K562 (cell line): ENCODE measurements around the gene TLNRD1. TPM values are rescaled to one million over a fixed set of nuclear protein-coding genes. Genes with fewer than 3 reads are reported as not detected.

Experiments
- MLLT1 ChIP-seq, 2 experiments: fragments of 450-650 bp; IDR thresholded peaks; 2 replicates each; pipeline ENCODE4 v1.6.1; 2016
- NR1H2 ChIP-seq: sonication (generic); formaldehyde crosslinking; IDR thresholded peaks from 2 replicates; pipeline ENCODE4 v1.4.0; 2020; ENCODE audit warnings: mild to moderate bottlenecking, missing genetic modification reagents
- PATZ1 ChIP-seq: fragments of 250-450 bp; sonication (Bioruptor Pico); IDR thresholded peaks from 2 replicates; pipeline ENCODE4 v1.5.0; 2020; ENCODE audit warnings: mild to moderate bottlenecking, borderline replicate concordance
- REST ChIP-seq, 2 experiments: fragments of 450-650 bp; formaldehyde crosslinking in 1 of 2; IDR thresholded peaks; 2 replicates each; pipeline versions ENCODE4 v1.4.0 to v1.6.1; 2014 to 2020; ENCODE audit warnings: mild to moderate bottlenecking in 2 of 2, borderline replicate concordance in 1 of 2, low read depth in 1 of 2
- SIN3B ChIP-seq: fragments of 450-650 bp; IDR thresholded peaks from 2 replicates; pipeline ENCODE4 v1.6.1; 2017; ENCODE audit warnings: low read depth, mild to moderate bottlenecking, moderate library complexity
- SMAD4 ChIP-seq: fragments of 250-450 bp; sonication (Bioruptor Pico); conservative IDR thresholded peaks from 2 replicates; pipeline ENCODE4 v1.8.0; 2021; ENCODE audit warnings: inconsistent platforms, mild to moderate bottlenecking, moderate library complexity
- SRF ChIP-seq, 2 experiments: fragments of 250-450, 450-650 bp in 1 of 2; sonication (Bioruptor Pico) in 1 of 2; sonication (generic) in 1 of 2; formaldehyde crosslinking; IDR thresholded peaks; 2 replicates each; pipeline versions ENCODE4 v1.5.0 to v1.5.1; 2020 to 2022; ENCODE audit warnings: mild to moderate bottlenecking in 1 of 2, missing genetic modification reagents in 1 of 2
- WHSC1 ChIP-seq: IDR thresholded peaks from one replicate; pipeline ENCODE4 v1.6.1; 2012; ENCODE audit warnings: low read length, control low read depth, inconsistent platforms
- ZEB2 ChIP-seq: fragments of 450-650 bp; IDR thresholded peaks from 2 replicates; pipeline ENCODE4 v1.6.1; 2016
- ZNF589 ChIP-seq: fragments of 200-800 bp; sonication (Bioruptor generic); IDR thresholded peaks from 2 replicates; pipeline ENCODE4 v1.6.1; 2016; ENCODE audit warnings: low read depth, missing genetic modification characterization, missing compliant biosample characterization
- ZNF75A ChIP-seq: fragments of 450-650 bp; formaldehyde crosslinking; IDR thresholded peaks from 2 replicates; pipeline ENCODE4 v1.4.0; 2020; ENCODE audit warnings: mild to moderate bottlenecking
- polyA plus RNA-seq, 8 experiments: library from polyadenylated mRNA; depleted of rRNA in 4 of 8; stranded (reverse) in 5 of 8; unstranded in 3 of 8; fragments of >200 nt; fragmentation: Nextera tagmentation in 2 of 8; fragmentation: Illumina TruSeq in 1 of 8; extraction: Ambion mirVana in 2 of 8; extraction: Trizol in 1 of 8; gene quantifications; 2 replicates each; pipeline versions ENCODE4 v1.2.1 to v1.2.3, GENCODE V29; 2011 to 2014; ENCODE audit warnings: inconsistent platforms in 1 of 8, missing spikeins in 1 of 8
- total RNA-seq, 7 experiments: library from RNA; depleted of rRNA in 6 of 7; stranded (reverse); fragments of >200 nt in 6 of 7; fragmentation: Illumina TruSeq in 2 of 7; extraction: Trizol in 2 of 7; gene quantifications; 2 replicates each; pipeline versions ENCODE4 v1.2.1 to v1.2.3, GENCODE V29; 2011 to 2021; ENCODE audit warnings: low replicate concordance in 1 of 7

Gene TLNRD1
- total and polyA plus RNA-seq, 9 of the 15 experiments (the other 6 are each of a cell fraction or from before 2014, with no cell fraction given), result 1.1 to 33.1 (median 5.7) TPM

- TF ChIP-seq MLLT1 (IDR thresholded peaks at IDR 0.05), result no peak
- no peak for TF ChIP-seq WHSC1
- no peak for TF ChIP-seq SMAD4 (CRISPR knock-in tag)
- no peak for TF ChIP-seq ZNF75A (CRISPR knock-in tag)
- peak in 1 of 2 experiments; percentile 76; a peak in 1 of 4 replicates for TF ChIP-seq SRF (CRISPR knock-in tag; IDR thresholded peaks at IDR 0.05)
- TF ChIP-seq SIN3B, result no peak
- no peak for TF ChIP-seq PATZ1 (CRISPR knock-in tag)
- no peak for TF ChIP-seq ZEB2
- no peak for TF ChIP-seq NR1H2 (CRISPR knock-in tag)
- no peak for TF ChIP-seq REST (IDR thresholded peaks at IDR 0.05; ENCODE audit: borderline replicate concordance)
- TF ChIP-seq REST (CRISPR knock-in tag; IDR thresholded peaks at IDR 0.05; ENCODE audit: low read depth), result no peak
- no peak for TF ChIP-seq ZNF589 (CRISPR knock-in tag)
Measured at GRCh38 chr15:80978685-80979329, 21.9 kb upstream of the TLNRD1 start (continued).
